GM18499 (cell line): Measurements from ENCODE around the gene CNDP2.

Source experiments
- ATAC-seq: cut with Tn5 transposase; IDR thresholded peaks from one replicate; pipeline ENCODE4 v1.9.1; 2021; ENCODE audit warnings: moderate number of reproducible peaks; ENCODE audit not compliant: insufficient read depth, unreplicated experiment

CNDP2 gene

DNA sequence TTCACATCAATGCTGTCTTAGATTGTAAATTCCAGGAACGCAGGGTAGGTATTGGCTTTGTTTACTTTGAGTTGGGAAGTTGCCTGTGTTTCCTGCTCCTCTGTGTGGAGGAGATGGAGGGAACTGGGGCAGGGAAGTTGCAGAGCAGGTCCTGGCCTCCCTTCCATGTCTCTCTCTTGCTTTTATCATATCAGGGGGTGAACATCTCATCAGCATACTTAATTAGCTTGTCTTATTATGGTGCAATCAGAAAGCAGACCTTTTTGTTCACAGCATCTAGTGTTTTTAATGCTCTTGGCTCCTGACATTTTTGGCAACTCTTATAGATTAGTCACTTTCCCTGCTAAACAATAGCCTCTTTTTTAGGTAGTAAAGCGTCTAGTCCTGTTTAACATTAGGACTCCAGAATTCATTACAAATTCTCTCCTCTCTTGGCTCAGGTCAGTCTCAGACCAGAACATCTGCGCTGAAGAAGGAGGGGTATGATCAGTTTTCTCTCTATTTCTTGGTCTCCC, 27.6 kb upstream of the CNDP2 start:
- ATAC-seq, result no peak

DNA sequence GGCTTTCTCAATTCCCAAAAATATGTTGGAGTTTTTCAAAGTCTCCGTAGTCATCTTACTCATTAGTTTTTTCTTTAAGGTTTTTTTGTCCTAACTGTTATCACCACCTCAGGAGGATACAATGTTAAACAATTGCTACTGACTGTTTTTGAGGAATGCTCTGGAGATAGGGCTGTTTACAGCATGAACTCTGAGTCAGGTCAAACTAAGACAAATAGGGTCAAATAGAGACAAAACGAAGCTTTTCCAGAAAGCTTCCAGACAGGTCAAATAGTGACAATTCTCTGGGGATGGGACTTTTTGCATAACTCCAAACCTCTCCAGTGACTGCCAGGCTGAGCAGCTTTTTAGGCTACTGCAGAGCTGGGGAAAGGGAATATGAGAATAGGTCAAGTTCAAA, 23.9 kb upstream of the CNDP2 start:
- ATAC-seq, result no peak

DNA sequence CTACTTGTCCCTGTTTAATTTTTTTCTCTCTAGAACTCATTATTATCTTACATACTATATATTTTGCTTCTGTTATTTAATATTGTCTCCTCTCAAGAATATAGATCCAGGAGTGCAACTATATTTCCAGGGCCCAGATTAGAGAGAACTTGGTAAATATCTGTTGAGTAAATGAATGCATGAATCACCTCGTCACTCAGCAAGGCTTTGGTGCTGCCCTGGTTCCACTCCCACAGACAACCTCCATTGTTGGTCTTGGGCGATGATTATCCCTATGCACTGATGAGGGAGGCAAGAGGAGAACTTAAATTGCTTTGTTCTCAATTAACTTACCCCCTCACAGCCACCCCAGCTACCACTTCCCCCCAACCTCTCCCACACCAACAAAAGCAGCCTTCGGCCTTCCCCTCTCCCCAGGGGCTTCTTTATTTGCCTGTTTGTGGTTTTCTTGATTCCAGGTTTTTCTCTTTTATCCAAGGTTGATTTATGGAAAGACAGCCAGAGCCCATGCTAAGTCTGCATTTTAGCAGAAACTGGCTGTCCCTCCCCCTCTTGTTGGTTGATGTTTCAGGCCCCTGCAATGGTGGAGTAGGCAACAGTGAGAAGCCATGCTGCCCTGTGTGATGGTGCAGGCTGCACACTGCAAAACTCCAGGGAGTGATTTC, 22.1 kb upstream of the CNDP2 start:
- no peak for ATAC-seq

DNA sequence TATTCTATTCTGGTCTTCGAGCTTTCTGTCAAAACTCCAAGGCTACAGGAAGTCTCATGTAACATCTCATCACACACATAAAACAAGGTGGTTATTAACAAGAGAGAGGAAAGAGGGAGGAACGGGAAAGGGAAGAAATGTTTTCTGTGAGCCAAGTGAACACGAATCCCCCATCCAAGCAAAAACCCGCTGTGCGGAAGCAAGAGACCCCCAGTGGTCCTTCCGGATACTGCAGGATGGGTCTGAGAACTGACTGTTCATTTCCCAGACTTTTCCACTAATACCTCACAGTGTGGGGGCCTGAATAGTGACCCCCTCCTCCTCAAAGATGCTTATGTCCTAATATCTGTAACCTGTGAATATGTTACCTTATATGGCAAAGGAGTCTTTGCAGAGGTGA, 20.0 kb upstream of the CNDP2 start:
- no peak for ATAC-seq

DNA sequence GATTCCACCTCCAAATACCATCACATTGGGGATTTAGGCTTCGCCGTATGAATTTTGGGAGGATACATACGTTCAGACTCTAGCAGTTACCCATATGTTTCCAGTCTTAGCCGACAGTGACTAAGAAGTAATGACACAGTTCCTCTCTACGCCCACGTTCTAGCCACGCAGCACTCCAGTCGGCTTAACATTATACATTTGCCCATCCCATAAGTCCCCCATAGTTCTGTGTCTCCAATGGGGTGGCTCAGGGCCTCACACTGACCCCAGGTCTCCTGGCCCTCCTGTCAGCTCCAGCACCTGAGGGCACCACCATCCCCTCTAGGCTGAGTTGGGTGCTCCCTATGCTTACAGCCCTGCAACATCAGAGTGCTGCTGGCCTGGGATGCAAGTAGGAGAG, 18.4 kb upstream of the CNDP2 start:
- ATAC-seq, result no peak

DNA sequence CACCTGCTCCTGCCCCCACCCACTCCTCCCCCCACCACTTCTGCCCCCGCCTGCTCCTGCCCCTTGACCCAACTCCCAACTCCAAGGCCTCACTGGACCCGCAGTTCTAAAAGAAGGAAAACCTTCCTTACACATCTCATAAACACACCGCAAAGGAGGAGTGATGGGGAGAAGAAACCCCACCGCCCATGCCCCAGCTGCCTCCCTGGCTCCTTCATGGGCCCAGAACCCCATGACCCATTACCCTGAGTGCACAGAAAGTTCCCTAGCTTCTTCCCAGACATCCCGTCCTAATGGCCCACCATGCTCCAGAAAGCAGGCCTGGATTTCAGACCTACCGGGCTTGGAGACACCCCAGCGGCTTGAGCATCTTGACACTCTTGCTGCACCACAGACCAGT, 17.8 kb upstream of the CNDP2 start:
- ATAC-seq, result no peak

DNA sequence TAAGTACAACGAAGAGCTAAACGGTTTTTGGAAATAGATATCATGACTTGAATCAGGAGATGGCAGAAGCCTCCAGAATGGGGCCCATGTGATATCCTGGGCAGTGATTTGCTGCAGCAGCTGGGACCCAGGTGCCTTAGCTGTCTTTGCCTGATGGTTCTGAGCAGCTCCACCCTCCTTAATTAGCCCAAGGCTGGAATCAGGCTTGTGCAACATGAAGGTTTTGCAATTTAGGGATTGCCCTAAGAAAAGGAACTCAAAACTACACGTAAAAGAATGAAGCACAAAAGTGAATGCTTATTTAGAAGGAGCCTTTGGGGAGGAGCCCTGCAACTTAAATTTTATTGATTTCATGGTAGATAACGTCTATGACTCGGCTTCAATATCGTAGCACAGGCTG, 17.3 kb upstream of the CNDP2 start:
- no peak for ATAC-seq

DNA sequence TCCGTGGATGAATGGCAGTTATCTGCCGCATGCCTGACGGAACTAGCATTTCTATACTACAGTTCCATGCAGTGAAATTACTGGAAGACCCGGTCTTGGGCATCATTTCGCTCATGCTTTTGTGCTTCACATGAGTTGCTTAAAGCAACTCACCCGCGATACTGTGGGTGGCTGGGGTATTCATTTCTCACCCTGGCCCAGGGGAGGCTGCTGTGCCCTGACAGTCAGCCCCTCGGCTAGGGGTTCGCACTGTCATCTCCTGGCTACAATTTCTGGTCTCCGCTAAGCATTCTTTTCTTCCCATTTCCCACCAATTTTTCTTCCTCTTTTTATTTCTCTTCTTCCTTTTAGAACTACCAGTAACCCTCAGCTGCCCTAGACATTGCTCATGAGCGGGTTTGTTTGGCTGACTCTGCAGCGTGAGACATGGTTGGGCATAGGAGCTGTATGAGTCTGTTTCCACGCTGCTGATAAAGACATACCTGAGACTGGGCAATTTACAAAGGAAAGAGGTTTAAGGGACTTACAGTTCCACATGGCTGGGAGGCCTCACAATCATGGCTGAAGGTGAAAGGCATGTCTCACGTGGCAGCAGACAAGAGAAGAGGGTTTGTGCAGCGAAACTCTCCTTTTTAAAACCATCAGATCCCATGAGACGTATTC, 16.5 kb upstream of the CNDP2 start:
- no peak for ATAC-seq

DNA sequence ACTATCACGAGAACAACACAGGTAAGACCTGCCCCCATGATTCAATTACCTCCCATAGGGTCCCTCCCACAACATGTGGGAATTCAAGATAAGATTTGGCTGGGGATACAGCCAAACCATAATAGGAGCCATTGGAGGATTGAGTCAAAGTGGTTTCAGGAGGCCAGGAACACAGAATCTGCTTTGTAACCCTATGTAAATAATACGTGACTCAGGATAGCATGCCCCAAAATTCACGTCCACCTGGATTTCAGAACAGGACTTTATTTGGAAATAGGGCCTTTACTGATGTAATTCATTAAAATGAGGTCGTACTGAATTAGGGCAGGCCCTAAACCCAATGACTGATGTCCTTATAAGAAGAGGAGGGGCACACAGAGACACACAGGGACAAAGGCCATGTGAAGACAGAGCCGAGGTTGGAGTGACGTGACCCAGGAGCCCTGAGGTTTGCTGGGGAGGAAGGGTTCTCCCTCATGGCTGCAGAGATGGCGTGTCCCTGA, 16.0 kb upstream of the CNDP2 start:
- no peak for ATAC-seq

DNA sequence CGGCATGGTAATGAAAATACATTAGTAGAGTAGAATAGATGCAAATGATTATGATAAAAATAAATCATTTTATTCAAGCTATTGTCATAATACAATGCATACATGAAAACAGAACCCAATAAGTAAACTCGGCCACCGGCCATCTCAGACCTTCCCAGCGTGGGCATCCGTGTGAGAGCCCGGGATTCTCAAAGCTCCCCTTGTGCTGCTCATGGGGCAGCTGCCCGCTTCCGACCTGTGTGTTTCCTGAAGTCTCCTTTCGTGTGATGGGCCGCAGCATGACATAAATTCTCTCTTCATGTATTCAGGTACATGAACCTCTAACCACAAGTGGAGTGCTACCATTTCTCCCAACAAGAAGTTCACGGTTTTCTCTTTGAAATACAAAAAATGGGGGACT, 13.5 kb upstream of the CNDP2 start:
- no peak for ATAC-seq

DNA sequence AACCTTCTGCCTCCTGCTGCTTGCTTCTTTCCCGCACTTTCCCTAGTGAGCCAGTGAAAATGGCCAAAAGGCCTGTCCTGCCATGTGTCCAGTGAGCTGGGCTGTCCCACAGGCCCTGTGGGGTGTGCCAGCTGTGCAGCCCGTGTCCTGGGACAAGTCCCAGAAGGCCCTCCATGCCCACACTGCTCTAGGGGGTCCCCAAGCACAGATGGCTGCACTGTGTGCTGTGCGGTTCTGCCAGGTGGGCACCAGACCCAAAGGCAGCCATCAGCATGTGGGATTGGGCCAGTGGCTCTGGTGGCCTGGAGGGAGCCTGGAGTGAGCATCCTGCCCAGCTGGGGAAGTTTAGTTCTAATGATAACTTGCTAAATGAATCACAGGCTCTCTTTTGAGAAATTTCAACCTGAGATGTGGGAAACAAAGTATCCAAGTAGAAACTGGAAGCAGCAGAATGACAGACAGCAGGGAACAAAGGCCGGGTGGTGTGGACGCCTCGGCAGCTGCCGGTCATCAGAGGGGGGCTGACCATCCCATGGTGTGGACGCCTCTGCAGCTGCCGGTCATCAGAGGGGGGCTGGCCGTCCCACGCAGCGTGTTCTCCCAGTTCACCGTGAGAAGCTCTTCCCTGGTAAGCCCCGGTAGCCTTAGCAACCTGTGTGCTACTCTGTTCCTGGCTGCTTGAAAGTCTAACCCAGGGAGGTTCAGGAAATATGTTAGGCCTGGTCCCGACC, 9.9 kb upstream of the CNDP2 start:
- no peak for ATAC-seq

DNA sequence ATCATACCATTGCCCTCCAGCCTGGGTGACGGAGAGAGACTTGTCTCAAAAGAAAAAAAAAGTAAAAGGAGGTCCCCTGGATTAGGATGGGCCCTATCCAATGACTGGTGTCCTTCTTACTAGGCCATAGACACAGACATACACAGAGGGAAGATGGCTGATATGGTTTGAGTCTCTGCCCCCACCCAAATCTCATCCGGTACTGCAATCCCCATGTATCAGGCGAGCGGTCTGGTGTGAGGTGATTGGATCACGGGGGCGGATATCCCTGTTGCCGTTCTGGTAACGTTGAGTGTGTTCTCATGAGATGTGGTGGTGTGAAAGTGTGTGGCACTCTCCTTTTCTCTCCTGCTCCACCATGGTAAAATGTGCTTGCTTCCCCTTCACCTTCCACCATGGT, 7.8 kb upstream of the CNDP2 start:
- no peak for ATAC-seq

DNA sequence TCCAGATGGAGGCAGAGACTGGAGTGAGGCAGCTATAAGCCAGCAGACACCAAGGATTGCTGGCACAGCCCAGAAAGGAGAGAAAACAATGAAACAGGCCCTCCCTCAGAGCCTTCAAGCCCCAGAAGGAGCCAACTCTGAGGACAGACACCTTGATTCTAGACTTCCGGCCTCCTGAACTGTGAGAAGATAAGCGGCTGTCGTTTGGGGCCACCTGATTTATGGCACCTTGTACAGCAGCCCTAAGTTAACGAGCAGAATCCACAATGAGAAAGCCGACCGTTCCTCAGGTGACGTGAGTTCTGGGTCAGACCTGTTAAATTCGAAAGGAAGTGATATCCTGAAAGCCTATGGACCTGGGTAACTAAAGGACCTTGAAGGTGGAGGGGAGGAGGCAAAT, 7.3 kb upstream of the CNDP2 start:
- ATAC-seq, result no peak

DNA sequence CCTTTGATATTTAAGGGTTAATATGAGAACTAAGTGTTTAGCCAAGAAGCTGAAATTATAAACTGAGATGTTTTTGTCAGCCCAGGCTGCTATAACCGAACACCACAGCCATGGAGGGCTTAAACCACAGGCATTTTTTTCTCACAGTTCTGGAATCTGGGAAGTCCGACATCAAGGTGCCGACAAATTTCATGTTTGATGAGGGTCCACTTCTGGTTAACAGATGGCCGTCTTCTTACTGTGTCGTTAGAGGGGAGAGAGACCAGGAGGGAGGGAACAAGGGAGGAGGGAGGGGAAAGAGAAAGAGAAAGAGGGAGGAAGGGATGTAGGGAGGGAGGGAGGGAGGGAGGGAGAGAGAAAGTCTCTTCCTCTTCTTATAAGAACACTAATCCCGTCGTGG, 6.5 kb upstream of the CNDP2 start:
- no peak for ATAC-seq

DNA sequence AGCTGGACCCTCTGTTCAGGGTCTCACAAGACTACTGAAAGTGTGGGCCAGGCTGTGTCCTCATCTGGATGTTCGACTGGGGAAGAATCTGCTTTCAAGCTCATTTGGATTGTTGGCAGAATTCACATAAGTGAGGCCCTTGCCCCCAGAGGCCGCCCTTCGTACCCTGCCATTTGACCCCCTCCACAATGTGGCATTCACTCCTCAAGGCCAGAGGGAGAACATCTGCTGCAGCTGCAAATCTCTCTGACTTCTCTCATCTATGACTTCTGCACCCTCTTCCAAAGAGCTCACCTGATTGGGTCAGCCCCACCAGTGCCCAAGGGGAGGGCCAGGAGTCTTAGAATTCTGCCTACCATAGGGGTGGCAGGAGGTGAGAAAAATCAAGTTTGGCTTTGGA, 3.9 kb upstream of the CNDP2 start:
- no peak for ATAC-seq

DNA sequence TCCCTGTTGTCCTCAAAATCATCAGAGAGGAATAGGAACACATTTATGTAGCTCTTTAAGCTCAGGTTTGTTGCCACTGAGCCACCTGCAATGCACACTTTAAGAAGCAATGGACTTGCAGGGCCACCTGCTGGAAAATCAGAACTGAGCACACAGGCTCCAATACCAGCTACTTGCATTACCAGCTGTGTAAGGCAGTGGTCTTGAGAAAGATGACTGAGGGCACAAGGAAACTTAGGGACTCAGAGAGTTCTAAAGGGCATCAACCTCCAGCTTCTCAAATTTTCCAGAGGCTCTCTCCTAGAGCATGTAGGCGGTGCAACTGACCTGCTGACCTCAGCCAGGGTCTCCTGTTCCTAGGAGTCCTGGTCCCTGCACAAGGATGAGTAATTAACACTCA, 2.5 kb upstream of the CNDP2 start:
- peak; percentile 28 for ATAC-seq

DNA sequence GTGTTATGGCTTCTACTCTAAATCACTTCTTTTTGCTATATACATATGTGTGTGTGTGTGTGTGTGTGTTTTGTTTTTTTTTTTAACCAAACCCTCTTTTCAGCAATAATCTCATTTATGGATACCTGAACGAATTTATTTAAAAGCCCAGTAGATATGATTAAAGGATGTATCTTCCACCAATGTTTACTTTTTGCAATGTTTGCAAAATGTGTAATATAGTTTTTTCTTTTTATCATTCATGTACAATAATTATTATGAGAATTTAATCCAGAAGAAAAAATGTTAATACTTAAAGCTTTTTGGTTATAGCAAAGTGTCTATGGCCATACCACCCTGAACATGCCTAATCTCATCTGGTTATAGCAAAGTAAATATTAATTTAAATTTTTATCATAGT, 1.6 kb upstream of the CNDP2 start:
- ATAC-seq, result no peak

DNA sequence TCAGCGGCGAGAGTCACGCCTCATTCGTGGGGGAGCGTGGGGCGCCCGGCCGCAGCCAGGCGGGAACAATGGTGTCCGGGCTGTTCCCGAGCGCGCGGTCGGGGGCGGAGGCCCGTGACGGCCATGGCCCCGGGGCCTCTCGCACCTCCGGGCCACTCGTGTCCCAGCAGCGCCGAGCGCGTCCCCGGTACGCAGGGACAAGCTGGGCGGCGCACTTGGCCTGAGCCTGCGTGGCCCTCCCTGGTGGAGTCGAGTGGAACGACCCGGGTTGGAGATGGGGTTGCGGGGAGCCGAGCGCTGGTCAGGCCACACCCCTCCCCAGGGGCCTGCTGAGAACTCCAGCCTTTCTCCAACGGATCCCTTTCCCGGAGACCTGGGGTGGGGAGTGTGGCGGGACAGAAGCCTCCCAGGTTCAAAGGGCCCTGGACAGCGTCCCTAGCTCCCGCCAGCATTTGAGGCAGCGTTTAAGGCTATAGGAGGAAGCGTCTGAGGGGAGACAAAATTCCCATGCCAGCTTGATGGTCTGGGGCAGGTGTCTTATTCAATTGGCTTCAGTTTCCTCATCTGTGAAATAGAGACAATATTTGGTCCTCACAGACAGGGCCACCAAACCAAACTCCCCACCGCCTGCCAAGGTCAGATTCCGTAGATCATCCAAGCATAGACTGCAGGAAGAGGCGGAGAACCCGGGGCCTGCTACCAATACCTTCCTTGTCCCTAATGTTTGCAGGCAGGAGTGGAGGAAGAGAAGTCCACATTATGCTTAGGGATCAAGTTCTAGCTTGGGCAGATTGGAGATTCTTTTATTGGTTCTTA, 553 bp downstream of the CNDP2 start:
- peak; percentile 4 for ATAC-seq

DNA sequence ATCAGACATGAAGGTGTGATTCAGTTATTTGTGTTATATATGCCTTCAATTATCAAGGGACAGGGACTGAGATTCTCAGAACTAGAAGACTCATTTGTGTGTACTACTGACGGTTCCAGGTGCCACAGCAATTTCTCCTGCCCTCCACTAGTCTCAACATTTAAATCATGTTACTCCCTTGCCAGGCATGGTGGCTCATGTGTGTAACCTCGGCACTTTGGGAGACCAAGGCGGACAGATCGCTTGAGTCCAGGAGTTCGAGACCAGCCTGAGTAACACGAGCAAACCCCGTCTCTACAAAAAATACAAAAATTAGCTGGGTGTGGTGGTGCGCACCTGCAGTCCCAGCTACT, 1.1 kb downstream of the CNDP2 start:
- no peak for ATAC-seq

DNA sequence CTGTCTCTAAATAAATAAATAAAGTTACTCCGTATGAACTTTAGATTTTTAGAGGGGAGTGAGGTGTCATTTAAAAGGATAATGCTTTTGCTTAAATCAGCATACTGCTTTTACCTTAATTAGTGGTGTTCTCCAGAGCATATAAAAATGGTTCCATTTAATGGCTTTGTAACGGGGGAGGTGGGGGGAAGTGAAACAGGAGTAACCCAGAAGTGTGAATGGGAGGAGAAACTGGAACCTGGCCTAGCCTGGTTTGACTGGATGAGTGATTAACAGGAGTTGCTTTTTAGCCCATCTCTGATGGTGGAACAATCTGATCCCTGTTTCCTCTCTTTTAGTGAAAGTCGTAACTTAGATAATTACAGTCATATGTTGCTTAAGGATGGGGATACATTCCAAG, 1.6 kb downstream of the CNDP2 start:
- no peak for ATAC-seq
